OCI-LY3 (cell line): ENCODE results near the gene DCC.

Experiments
- CTCF ChIP-seq: fragments of 200-600, 300-600 bp; sonication (generic); IDR thresholded peaks from 2 replicates; pipeline ENCODE4 v1.5.1; 2014; ENCODE audit warnings: antibody characterized with exemption, low read length, low read depth
- EZH2phosphoT487 ChIP-seq: fragments of 200-600 bp; shearing (Covaris generic); IDR thresholded peaks from 2 replicates; pipeline ENCODE4 v1.6.1; 2018; ENCODE audit warnings: antibody characterized with exemption, mixed run types, low read depth

DNA sequence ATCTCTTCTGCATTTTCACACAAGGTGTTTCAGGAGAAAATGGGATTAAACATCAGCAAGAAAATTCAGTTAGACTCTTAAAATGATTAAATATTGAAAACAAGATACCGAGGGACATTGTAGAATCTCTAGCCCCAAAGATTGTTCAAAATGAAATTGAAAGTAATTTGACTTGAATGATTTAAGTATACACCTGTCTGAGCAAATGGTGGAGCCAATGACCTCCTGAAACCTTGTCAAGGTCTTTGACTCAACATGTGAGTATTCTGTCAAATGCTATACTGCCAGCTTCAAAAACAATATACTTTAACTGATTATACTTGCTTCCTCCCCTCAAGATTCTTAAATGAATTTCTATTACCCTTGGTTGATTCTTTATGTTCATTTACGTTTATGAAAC, 411.0 kb downstream of the DCC start:
- no peak for TF ChIP-seq CTCF
- no peak for TF ChIP-seq EZH2phosphoT487
